Heart left ventricle (tissue), 16 donors: ENCODE data around the gene PLPP1. TPM values are rescaled to one million over a fixed set of nuclear protein-coding genes. Genes with fewer than 3 reads are reported as not detected.

Experiments
- ATAC-seq, 4 donors: fragments of 200-7000 bp; cut with Tn5 transposase; one replicate each; pipeline ENCODE4 v1.9.1; 2020 to 2022; ENCODE audit warnings: moderate library complexity in 4 of 4, mild to moderate bottlenecking in 3 of 4, moderate number of reproducible peaks in 1 of 4
- DNase-seq, 5 donors: peaks; one replicate each; pipeline ENCODE4 v3.0.0-alpha.2; 2020
- H3K27ac ChIP-seq, 12 donors: fragments of 200-600 bp; sonication (generic) in 4 of 12; one replicate each; pipeline versions ENCODE4 v1.5.0 to v1.8.0; 2016 to 2022; ENCODE audit warnings: mild to moderate bottlenecking in 2 of 12
- H3K27me3 ChIP-seq, 9 donors: fragments of 200-600 bp; sonication (generic) in 2 of 9; one replicate each; pipeline versions ENCODE4 v1.5.1 to v1.8.0; 2016 to 2022; ENCODE audit warnings: mild to moderate bottlenecking in 3 of 9
- H3K36me3 ChIP-seq, 9 donors: fragments of 200-600 bp; sonication (generic) in 2 of 9; one replicate each; pipeline versions ENCODE4 v1.5.0 to v1.8.0; 2018 to 2022; ENCODE audit warnings: mild to moderate bottlenecking in 2 of 9
- H3K4me1 ChIP-seq, 12 donors: fragments of 200-600 bp; sonication (generic) in 4 of 12; one replicate each; pipeline versions ENCODE4 v1.5.0 to v1.8.0; 2016 to 2022; ENCODE audit warnings: mild to moderate bottlenecking in 3 of 12
- H3K4me3 ChIP-seq, 12 donors: fragments of 200-600 bp; sonication (generic) in 4 of 12; one replicate each; pipeline versions ENCODE4 v1.5.0 to v1.8.0; 2017 to 2022; ENCODE audit warnings: mild to moderate bottlenecking in 9 of 12, moderate library complexity in 4 of 12
- H3K9me3 ChIP-seq, 12 donors: fragments of 200-600 bp; sonication (generic) in 4 of 12; one replicate each; pipeline versions ENCODE4 v1.5.0 to v1.8.0; 2016 to 2022; ENCODE audit warnings: mild to moderate bottlenecking in 1 of 12
- CTCF ChIP-seq, 12 donors: fragments of 200-600 bp; sonication (generic) in 4 of 12; IDR thresholded peaks; one replicate each; pipeline versions ENCODE4 v1.5.0 to v1.8.0; 2018 to 2022; ENCODE audit warnings: antibody characterized with exemption in 12 of 12, mild to moderate bottlenecking in 5 of 12
- POLR2A ChIP-seq, 2 donors: fragments of 450-650 bp; IDR thresholded peaks; one replicate each; pipeline ENCODE4 v1.6.1; 2017; ENCODE audit warnings: antibody characterized with exemption in 2 of 2, mild to moderate bottlenecking in 2 of 2, moderate library complexity in 2 of 2
- WGBS, 4 donors: extraction: QIAGEN DNeasy Blood & Tissue Kit in 2 of 4; methylation state at CpG; one replicate each; pipeline versions ENCODE4 v1.1.5 to v1.1.7; 2013 to 2018; 5-methylcytosine and 5-hydroxymethylcytosine counted together
- intact Hi-C, 10 donors: fragments of 100-400 bp; cut with DNase I; formaldehyde crosslinking; loops; one replicate each; pipeline versions ENCODE4 v1.11.1 to v1.14.2; 2022
- polyA plus RNA-seq, 2 donors: library from polyadenylated mRNA; stranded (reverse); fragments of 200-250 nt; gene quantifications; one replicate each; pipeline ENCODE4 v1.2.3, GENCODE V29; 2013
- total RNA-seq, 9 donors: library from RNA; depleted of rRNA in 2 of 9; stranded (reverse); fragments of >200 nt in 2 of 9; fragmentation: NEBNext Ultra II Directional in 3 of 9; extraction: Animal tissue kit (Norgen Biotek cat#: 25700) in 3 of 9; gene quantifications; one replicate each; pipeline versions ENCODE4 v1.1.0 to v1.2.4, GENCODE V29; 2016 to 2023
- donor health status: ischemic (EF 13 %, LVEDD 7.1; RV severe dilation, severe dysfunction).
- donor health status: healthy with polysubstance abuse.
- donor health status: DM: no; HTN: yes; CAD: no.
- donor health status: DM: no; HTN: no; CAD: no.
- donor health status: ischemic (EF 25% LVEDD 6.9; RV normal size, moderate dysfunction).
- donor health status: ischemic (EF 25% LVEDD 5.7; RV mildly dilated, moderate dysfunction).
- donor health status: healthy.
- donor health status: DM: yes; HTN: yes; CAD: no.
- donor health status: ischemic (EF 35%, LVEDD 5.7; RV mildly dilated, moderate dysfunction).
- donor health status: nonischemic (EF 11% LVEDD 7.7; RV severe dilation, severe dysfunction).
- donor health status: DM: yes; HTN: yes; CAD: no.
- donor health status: PGD.
- donor health status: ischemic (EF 29% LVEDD 5.4; RV normal size, mild dysfunction).
- donor health status: nonischemic (EF 23%, LVEDD 6.1; RV moderate dilation, normal function).

The PLPP1 gene
- total and polyA plus RNA-seq, 11 donors, result 64.9 to 223 (median 81.5) TPM

DNA sequence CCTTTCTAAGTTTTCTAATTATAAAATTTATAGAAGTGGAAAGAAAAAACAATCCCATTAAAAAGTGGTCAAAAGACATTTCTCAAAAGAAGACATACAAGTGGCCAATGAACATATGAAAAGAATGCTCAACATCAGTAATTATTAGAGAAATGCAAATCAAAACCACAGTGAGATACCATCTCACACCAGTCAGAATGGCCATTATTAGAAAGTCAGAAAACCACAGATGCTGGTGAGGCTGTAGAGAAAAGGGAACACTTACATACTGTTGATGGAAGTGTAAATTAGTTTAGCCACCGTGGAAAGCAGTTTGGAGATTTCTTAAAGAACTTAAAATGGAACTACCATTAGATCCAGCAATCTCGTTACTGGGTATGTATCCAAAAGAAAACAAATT is 23.7 kb upstream of the PLPP1 start:
- H3K27ac ChIP-seq, result no peak overlapping the region
- 91 to 97% (median 94%) methylated on average over 2 of the region's 2 CpGs for WGBS, 4 donors
- TF ChIP-seq POLR2A (IDR thresholded peaks at IDR 0.05) (no peak), CTCF (IDR thresholded peaks at IDR 0.05) (no peak)
- DNase-seq, result no peak
- H3K4me3 ChIP-seq, result no peak overlapping the region
- peaks cover 0 to 4% (median 0%) of the 10 kb centered on the region in 12 donors for H3K4me1 ChIP-seq
- H3K9me3 ChIP-seq, result no peaks in the 10 kb centered on the region
- ATAC-seq, result no peak
- no peaks in the 10 kb centered on the region for H3K36me3 ChIP-seq
- no peaks in the 10 kb centered on the region for H3K27me3 ChIP-seq
- intact Hi-C loops, result no loop called here

DNA sequence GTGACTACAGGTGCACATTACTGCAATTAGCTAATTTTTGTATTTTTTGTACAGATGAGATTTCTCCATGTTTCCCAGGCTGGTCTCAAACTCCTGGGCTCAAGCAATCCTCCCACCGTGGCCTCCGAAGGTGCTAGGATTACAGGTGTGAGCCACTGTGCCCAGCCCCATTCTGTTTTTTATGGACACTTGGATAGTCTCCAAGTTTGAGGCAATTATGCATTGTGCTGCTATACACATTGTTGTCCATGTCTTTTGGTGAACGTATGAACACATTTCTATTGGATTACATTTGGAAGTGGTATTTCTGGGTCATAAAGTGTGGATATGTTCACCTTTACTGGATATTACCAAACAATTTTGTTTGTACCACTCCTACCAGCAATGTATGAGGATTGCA is 22.4 kb upstream of the PLPP1 start:
- no peak overlapping the region for H3K27ac ChIP-seq
- no peak for TF ChIP-seq POLR2A (IDR thresholded peaks at IDR 0.05)
- no peak for TF ChIP-seq CTCF (IDR thresholded peaks at IDR 0.05)
- ATAC-seq (no peak), DNase-seq (no peak)
- H3K4me3 ChIP-seq, result no peak overlapping the region
- peaks cover 0 to 4% (median 0%) of the 10 kb centered on the region in 12 donors for H3K4me1 ChIP-seq
- no peaks in the 10 kb centered on the region for H3K9me3 ChIP-seq
- H3K27me3 ChIP-seq, result no peaks in the 10 kb centered on the region
- no peaks in the 10 kb centered on the region for H3K36me3 ChIP-seq
- WGBS, 4 donors, result 85 to 95% (median 90%) methylated on average over 3 of the region's 3 CpGs
- intact Hi-C loops, result no loop called here

DNA sequence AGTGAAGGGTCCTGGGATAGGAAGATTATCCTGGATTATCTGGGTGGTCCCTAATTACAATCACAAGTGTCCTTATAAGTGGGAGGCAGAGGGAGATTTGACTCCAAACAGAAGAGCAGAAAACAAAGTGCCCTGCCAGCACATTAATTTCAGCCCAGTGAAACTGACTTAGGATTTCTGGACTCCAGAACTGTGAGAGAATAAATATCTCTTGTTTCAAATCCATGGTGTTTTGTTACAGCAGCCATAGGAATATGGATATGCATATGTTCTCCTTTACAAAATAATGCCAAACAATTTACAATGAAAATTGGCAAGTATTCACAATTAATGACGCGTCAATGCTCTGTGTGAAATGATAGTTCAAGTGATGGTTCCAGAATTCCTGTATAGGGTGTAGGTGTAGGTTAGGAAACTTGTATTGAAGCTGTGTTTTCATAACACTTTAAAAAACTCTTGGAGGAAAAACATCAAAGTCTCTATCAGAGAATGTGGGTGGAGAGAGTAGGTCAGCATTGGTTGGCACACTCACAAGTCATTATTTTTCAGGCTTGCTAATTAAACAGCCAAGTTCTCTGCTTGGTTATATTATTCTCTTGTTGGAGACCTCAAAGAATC is 19.9 kb upstream of the PLPP1 start:
- Histone ChIP-seq H3K27ac (no peak overlapping the region), H3K4me1 (peaks cover 0 to 4% (median 0%) of the 10 kb centered on the region in 12 donors)
- intact Hi-C loops, result no loop called here

GRCh38 chr5:55551904-55552303 is 17.1 kb upstream of the PLPP1 start:
- Histone ChIP-seq H3K9me3 (no peaks in the 10 kb centered on the region), H3K36me3 (no peaks in the 10 kb centered on the region), H3K4me3 (no peak overlapping the region), H3K4me1 (peaks cover 0 to 4% (median 0%) of the 10 kb centered on the region in 12 donors), H3K27ac (no peak overlapping the region), H3K27me3 (no peaks in the 10 kb centered on the region)
- intact Hi-C loops, result no loop called here
- 93 to 97% (median 96%) methylated on average over 10 of the region's 10 CpGs for WGBS, 4 donors
- DNase-seq (no peak), ATAC-seq (no peak)
- TF ChIP-seq CTCF (IDR thresholded peaks at IDR 0.05) (no peak), POLR2A (IDR thresholded peaks at IDR 0.05) (no peak)

More for the DNA sequence above, 19.9 kb upstream of the PLPP1 start:
- H3K27me3 ChIP-seq, result no peaks in the 10 kb centered on the region
- H3K4me3 ChIP-seq, result no peak overlapping the region
- no peak for TF ChIP-seq POLR2A (IDR thresholded peaks at IDR 0.05)
- no peak for TF ChIP-seq CTCF (IDR thresholded peaks at IDR 0.05)
- DNase-seq (no peak), ATAC-seq (no peak)
- H3K36me3 ChIP-seq, result no peaks in the 10 kb centered on the region
- 74 to 84% (median 79%) methylated on average over 2 of the region's 2 CpGs for WGBS, 4 donors
- H3K9me3 ChIP-seq, result no peaks in the 10 kb centered on the region
